GM23338 (cell line): ENCODE data around the gene CLEC17A. TPM values are rescaled to one million over a fixed set of nuclear protein-coding genes. Genes with fewer than 3 reads are reported as not detected.

ENCODE experiments used
- ATAC-seq: fragments of 200-7000 bp; cut with Tn5 transposase; 3 replicates; pipeline ENCODE4 v1.9.1; 2020
- DNase-seq: peaks from one replicate; pipeline ENCODE4 v3.0.0-alpha.2; 2015; ENCODE audit warnings: low spot score
- H2AFZ ChIP-seq: fragments of 200-600 bp; sonication (generic); 2 replicates; pipeline ENCODE4 v1.8.0; 2016; ENCODE audit warnings: antibody characterized with exemption, mild to moderate bottlenecking, moderate library complexity
- H3F3A ChIP-seq: fragments of 200-600 bp; sonication (generic); replicated peaks from 2 replicates; pipeline ENCODE4 v1.8.0; 2017; ENCODE audit warnings: antibody characterized with exemption, mixed run types, low read depth
- H3K27ac ChIP-seq: fragments of 200-600 bp; sonication (generic); 2 replicates; pipeline ENCODE4 v1.6.1; 2016; ENCODE audit warnings: low read depth
- H3K27me3 ChIP-seq: fragments of 200-600 bp; sonication (generic); 2 replicates; pipeline ENCODE4 v1.8.0; 2016; ENCODE audit warnings: mild to moderate bottlenecking, mixed run types, moderate library complexity; ENCODE audit not compliant: insufficient read depth
- H3K36me3 ChIP-seq: fragments of 200-600 bp; sonication (generic); 2 replicates; pipeline ENCODE4 v1.8.0; 2016; ENCODE audit warnings: mild to moderate bottlenecking; ENCODE audit not compliant: insufficient read depth
- H3K4me1 ChIP-seq: fragments of 200-600 bp; sonication (generic); 2 replicates; pipeline ENCODE4 v1.8.0; 2016; ENCODE audit warnings: mild to moderate bottlenecking, moderate library complexity; ENCODE audit not compliant: insufficient read depth
- H3K4me2 ChIP-seq: fragments of 200-600 bp; sonication (generic); 2 replicates; pipeline ENCODE4 v1.7.1; 2017; ENCODE audit warnings: mixed run types
- H3K4me3 ChIP-seq: fragments of 200-600 bp; sonication (generic); 2 replicates; pipeline ENCODE4 v1.6.1; 2016; ENCODE audit warnings: mixed run types
- H3K79me2 ChIP-seq: fragments of 200-600 bp; sonication (generic); replicated peaks from 2 replicates; pipeline ENCODE4 v1.8.0; 2017; ENCODE audit warnings: mild to moderate bottlenecking; ENCODE audit not compliant: insufficient read depth
- H3K9me2 ChIP-seq: fragments of 200-600 bp; sonication (generic); 2 replicates; pipeline ENCODE4 v1.8.0; 2017; ENCODE audit not compliant: insufficient read depth
- H4K20me1 ChIP-seq: fragments of 200-600 bp; sonication (generic); replicated peaks from 2 replicates; pipeline ENCODE4 v1.8.0; 2017; ENCODE audit warnings: mild to moderate bottlenecking; ENCODE audit not compliant: insufficient read depth
- H3K27ac Mint-ChIP-seq: 2 replicates; pipeline ENCODE4 v1.8.0; 2020; ENCODE audit warnings: inconsistent platforms, mild to moderate bottlenecking, moderate library complexity, mixed read lengths
- H3K27me3 Mint-ChIP-seq: 3 replicates; pipeline ENCODE4 v1.8.0; 2022; ENCODE audit warnings: low read depth, mild to moderate bottlenecking, moderate library complexity, mixed read lengths, inconsistent platforms; ENCODE audit not compliant: insufficient read depth, poor library complexity
- H3K36me3 Mint-ChIP-seq: 3 replicates; pipeline ENCODE4 v1.8.0; 2021; ENCODE audit warnings: low read depth, mild to moderate bottlenecking, inconsistent platforms, moderate library complexity, mixed read lengths
- H3K4me1 Mint-ChIP-seq: 3 replicates; pipeline ENCODE4 v1.8.0; 2020; ENCODE audit warnings: mild to moderate bottlenecking, inconsistent platforms, mixed read lengths
- H3K4me3 Mint-ChIP-seq: 3 replicates; pipeline ENCODE4 v1.8.0; 2021; ENCODE audit warnings: moderate library complexity, mild to moderate bottlenecking, inconsistent platforms, mixed read lengths
- H3K9me3 Mint-ChIP-seq: 3 replicates; pipeline ENCODE4 v1.8.0; 2020; ENCODE audit warnings: moderate library complexity, mild to moderate bottlenecking, inconsistent platforms, mixed read lengths
- CREB1 ChIP-seq: fragments of 250-450 bp; sonication (Bioruptor Pico); IDR thresholded peaks from 2 replicates; pipeline ENCODE4 v1.5.0; 2020; ENCODE audit warnings: low read depth, mild to moderate bottlenecking, moderate library complexity
- JUNB ChIP-seq: IDR thresholded peaks from one replicate; pipeline ENCODE4 v1.6.1; 2016; ENCODE audit warnings: antibody characterized with exemption; ENCODE audit not compliant: unreplicated experiment
- NANOG ChIP-seq: IDR thresholded peaks from 2 replicates; pipeline ENCODE4 v1.6.1; 2016; ENCODE audit warnings: antibody characterized with exemption, borderline replicate concordance
- STAT1 ChIP-seq: IDR thresholded peaks from one replicate; pipeline ENCODE4 v1.6.1; 2016; ENCODE audit warnings: antibody characterized with exemption; ENCODE audit not compliant: unreplicated experiment
- ZNF114 ChIP-seq: fragments of 250-450 bp; sonication (Bioruptor Pico); IDR thresholded peaks from 2 replicates; pipeline ENCODE4 v1.5.0; 2020; ENCODE audit warnings: mild to moderate bottlenecking, moderate library complexity
- ZNF331 ChIP-seq: fragments of 250-450 bp; sonication (Bioruptor Pico); IDR thresholded peaks from 2 replicates; pipeline ENCODE4 v1.5.0; 2020; ENCODE audit warnings: low read depth, mild to moderate bottlenecking, moderate library complexity
- polyA plus RNA-seq: library from polyadenylated mRNA; unstranded; fragments of >200 nt; fragmentation: Nextera tagmentation; extraction: Ambion mirVana; gene quantifications from 2 replicates; pipeline ENCODE4 v1.2.1, GENCODE V29; 2016
- total RNA-seq: library from RNA; depleted of rRNA; stranded (reverse); fragments of >200 nt; shearing (Covaris generic); gene quantifications from 2 replicates; pipeline ENCODE4 v1.2.3, GENCODE V29; 2014
- TF ChIP-seq, protein P1 (sequence below): fragments of 250-450 bp; sonication (Bioruptor Pico); IDR thresholded peaks from 2 replicates; pipeline ENCODE4 v1.5.0; 2020; ENCODE audit warnings: mild to moderate bottlenecking, moderate library complexity

The CLEC17A gene
- total and polyA plus RNA-seq, 2 experiments from 2014 or later, result 0.17 TPM; not detected in 1

GRCh38 chr19:14577264-14577663 lies 5.6 kb upstream of the CLEC17A start:
- no peaks in the 10 kb centered on the region for H3K36me3 ChIP-seq
- peak overlapping the region; percentile 78 for H2AFZ ChIP-seq
- H4K20me1 ChIP-seq, result no peaks in the 10 kb centered on the region
- H3K27ac Mint-ChIP-seq, result no peak overlapping the region
- no peak for ATAC-seq
- no peak for DNase-seq
- no peak for TF ChIP-seq ZNF114 (CRISPR knock-in tag)
- no peak for TF ChIP-seq CREB1 (CRISPR knock-in tag)
- TF ChIP-seq, protein P1, sequence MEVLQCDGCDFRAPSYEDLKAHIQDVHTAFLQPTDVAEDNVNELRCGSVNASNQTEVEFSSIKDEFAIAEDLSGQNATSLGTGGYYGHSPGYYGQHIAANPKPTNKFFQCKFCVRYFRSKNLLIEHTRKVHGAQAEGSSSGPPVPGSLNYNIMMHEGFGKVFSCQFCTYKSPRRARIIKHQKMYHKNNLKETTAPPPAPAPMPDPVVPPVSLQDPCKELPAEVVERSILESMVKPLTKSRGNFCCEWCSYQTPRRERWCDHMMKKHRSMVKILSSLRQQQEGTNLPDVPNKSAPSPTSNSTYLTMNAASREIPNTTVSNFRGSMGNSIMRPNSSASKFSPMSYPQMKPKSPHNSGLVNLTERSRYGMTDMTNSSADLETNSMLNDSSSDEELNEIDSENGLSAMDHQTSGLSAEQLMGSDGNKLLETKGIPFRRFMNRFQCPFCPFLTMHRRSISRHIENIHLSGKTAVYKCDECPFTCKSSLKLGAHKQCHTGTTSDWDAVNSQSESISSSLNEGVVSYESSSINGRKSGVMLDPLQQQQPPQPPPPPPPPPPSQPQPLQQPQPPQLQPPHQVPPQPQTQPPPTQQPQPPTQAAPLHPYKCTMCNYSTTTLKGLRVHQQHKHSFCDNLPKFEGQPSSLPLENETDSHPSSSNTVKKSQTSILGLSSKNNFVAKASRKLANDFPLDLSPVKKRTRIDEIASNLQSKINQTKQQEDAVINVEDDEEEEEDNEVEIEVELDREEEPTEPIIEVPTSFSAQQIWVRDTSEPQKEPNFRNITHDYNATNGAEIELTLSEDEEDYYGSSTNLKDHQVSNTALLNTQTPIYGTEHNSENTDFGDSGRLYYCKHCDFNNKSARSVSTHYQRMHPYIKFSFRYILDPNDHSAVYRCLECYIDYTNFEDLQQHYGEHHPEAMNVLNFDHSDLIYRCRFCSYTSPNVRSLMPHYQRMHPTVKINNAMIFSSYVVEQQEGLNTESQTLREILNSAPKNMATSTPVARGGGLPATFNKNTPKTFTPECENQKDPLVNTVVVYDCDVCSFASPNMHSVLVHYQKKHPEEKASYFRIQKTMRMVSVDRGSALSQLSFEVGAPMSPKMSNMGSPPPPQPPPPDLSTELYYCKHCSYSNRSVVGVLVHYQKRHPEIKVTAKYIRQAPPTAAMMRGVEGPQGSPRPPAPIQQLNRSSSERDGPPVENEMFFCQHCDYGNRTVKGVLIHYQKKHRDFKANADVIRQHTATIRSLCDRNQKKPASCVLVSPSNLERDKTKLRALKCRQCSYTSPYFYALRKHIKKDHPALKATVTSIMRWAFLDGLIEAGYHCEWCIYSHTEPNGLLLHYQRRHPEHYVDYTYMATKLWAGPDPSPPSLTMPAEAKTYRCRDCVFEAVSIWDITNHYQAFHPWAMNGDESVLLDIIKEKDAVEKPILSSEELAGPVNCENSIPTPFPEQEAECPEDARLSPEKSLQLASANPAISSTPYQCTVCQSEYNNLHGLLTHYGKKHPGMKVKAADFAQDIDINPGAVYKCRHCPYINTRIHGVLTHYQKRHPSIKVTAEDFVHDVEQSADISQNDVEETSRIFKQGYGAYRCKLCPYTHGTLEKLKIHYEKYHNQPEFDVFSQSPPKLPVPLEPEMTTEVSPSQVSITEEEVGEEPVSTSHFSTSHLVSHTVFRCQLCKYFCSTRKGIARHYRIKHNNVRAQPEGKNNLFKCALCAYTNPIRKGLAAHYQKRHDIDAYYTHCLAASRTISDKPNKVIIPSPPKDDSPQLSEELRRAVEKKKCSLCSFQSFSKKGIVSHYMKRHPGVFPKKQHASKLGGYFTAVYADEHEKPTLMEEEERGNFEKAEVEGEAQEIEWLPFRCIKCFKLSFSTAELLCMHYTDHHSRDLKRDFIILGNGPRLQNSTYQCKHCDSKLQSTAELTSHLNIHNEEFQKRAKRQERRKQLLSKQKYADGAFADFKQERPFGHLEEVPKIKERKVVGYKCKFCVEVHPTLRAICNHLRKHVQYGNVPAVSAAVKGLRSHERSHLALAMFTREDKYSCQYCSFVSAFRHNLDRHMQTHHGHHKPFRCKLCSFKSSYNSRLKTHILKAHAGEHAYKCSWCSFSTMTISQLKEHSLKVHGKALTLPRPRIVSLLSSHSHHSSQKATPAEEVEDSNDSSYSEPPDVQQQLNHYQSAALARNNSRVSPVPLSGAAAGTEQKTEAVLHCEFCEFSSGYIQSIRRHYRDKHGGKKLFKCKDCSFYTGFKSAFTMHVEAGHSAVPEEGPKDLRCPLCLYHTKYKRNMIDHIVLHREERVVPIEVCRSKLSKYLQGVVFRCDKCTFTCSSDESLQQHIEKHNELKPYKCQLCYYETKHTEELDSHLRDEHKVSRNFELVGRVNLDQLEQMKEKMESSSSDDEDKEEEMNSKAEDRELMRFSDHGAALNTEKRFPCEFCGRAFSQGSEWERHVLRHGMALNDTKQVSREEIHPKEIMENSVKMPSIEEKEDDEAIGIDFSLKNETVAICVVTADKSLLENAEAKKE (CRISPR knock-in tag), result no peak
- TF ChIP-seq NANOG, result no peak
- no peak for TF ChIP-seq ZNF331
- TF ChIP-seq JUNB, result no peak
- H3K4me3 Mint-ChIP-seq, result no peak overlapping the region
- H3F3A ChIP-seq, result no peaks in the 10 kb centered on the region
- H3K27ac ChIP-seq, result no peak overlapping the region
- 0 out of 3 replicates have a peak, but pooled peaks cover 3% of the 10 kb centered on the region for H3K4me1 Mint-ChIP-seq
- H3K36me3 Mint-ChIP-seq, result no peaks in the 10 kb centered on the region
- H3K79me2 ChIP-seq, result no peaks in the 10 kb centered on the region
- no peaks in the 10 kb centered on the region for H3K9me2 ChIP-seq
- no peaks in the 10 kb centered on the region for H3K4me1 ChIP-seq
- peaks cover 7% of the 10 kb centered on the region for H3K27me3 Mint-ChIP-seq
- H3K4me3 ChIP-seq, result no peak overlapping the region
- H3K4me2 ChIP-seq, result no peak overlapping the region
- H3K27me3 ChIP-seq, result no peaks in the 10 kb centered on the region
- peaks cover 21% of the 10 kb centered on the region for H3K9me3 Mint-ChIP-seq

DNA sequence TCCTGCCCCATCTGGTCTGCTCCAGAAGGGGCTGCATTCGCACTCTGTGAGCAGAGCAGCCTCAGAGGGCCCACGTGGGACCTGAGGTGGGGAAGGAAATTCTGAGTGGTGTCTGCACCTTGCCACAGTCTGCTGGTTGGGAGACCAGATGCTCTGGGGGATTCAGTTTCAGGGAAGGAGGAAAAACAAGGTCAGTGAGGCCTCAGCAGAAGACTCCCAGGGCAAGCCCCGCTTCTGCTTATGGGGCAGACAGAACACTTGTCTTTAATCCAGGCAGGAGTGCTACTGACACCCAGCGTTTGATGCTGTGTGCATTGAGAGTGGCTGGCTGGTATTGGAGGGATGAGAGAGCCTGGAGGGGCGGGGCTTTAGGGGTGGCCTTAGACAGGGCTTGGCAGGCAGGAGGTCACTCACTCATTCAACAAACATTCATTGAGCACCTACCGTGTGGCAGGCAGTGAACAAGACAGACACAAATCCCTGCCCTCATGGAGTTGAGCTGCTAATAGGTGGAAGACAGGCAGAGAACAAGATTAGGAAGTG lies 4.9 kb upstream of the CLEC17A start:
- Mint-ChIP-seq H3K27me3 (peaks cover 7% of the 10 kb centered on the region), H3K4me1 (0 out of 3 replicates have a peak, but pooled peaks cover 3% of the 10 kb centered on the region), H3K9me3 (peaks cover 25% of the 10 kb centered on the region), H3K4me3 (no peak overlapping the region), H3K36me3 (no peaks in the 10 kb centered on the region), H3K27ac (no peak overlapping the region)
- no peaks in the 10 kb centered on the region for H4K20me1 ChIP-seq
- no peaks in the 10 kb centered on the region for H3K36me3 ChIP-seq
- no peak overlapping the region for H3K4me3 ChIP-seq
- H3K4me1 ChIP-seq, result no peaks in the 10 kb centered on the region; the same call in 1 of the 2 replicates
- no peak overlapping the region for H3K27ac ChIP-seq
- H3K9me2 ChIP-seq, result no peaks in the 10 kb centered on the region
- H3F3A ChIP-seq, result no peaks in the 10 kb centered on the region
- ATAC-seq (peak; percentile 66), DNase-seq (peak; percentile 58)
- peak overlapping the region; percentile 78 for H2AFZ ChIP-seq
- H3K79me2 ChIP-seq, result no peaks in the 10 kb centered on the region
- no peak overlapping the region for H3K4me2 ChIP-seq
- no peaks in the 10 kb centered on the region for H3K27me3 ChIP-seq
- TF ChIP-seq STAT1 (no peak), JUNB (no peak)
- TF ChIP-seq, protein P1 (CRISPR knock-in tag), result no peak
